Measurements from ENCODE around the gene EYS.

Gene EYS

GRCh38 chr6:64803470-64804166 is 903.4 kb downstream of the EYS start:
- no peak for DNase-seq

- no peak for DNase-seq
Observed at GRCh38 chr6:64792534-64792933, 914.5 kb downstream of the EYS start.

GRCh38 chr6:64789476-64789875 is 917.5 kb downstream of the EYS start:
- no peak for DNase-seq

- DNase-seq, result no peak
Observed at GRCh38 chr6:64786736-64787135, 920.3 kb downstream of the EYS start.

GRCh38 chr6:64782877-64783276 is 924.1 kb downstream of the EYS start:
- no peak for DNase-seq

DNA sequence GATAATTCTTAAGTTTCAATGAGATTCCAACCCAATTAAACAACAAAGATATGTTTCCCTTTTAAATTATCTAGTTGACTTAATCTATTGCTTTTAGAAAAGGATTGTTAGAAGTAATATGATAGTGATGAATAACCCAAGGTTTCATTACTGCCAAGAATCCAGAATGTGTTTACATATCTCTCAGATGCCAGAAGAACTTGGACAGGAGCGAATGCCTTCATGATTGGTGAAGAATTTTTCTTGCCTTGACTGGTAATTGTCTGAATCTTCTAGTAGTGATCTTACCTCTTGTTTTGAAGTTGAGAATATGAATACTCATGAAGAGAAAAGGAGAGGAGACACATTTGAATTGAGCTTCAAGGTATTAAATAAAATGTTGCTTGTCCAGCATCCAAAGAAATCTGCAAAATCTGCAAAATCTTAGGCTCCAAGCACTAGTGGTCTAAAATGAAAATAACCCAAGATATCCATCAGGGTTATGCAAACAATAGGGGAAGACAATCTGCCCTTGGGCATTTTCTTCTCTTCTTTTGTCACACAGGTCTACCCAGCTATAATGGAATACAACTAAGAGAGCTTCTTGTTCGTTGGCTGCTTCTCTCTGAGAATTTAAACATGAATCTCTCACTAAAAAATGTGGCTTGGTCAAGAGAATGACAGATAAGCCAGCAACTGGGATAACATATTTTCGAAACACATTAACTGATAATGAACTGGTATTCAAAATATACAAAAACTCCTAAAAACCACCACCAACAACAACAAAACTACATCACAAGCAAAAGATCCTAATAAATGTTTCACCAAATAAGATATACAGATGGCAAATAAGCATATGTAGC is 928.9 kb downstream of the EYS start:
- no peak for DNase-seq

GRCh38 chr6:64776359-64776758 is 930.7 kb downstream of the EYS start:
- DNase-seq, result no peak

- no peak for DNase-seq
Observed at GRCh38 chr6:64774881-64775280, 932.1 kb downstream of the EYS start.

DNA sequence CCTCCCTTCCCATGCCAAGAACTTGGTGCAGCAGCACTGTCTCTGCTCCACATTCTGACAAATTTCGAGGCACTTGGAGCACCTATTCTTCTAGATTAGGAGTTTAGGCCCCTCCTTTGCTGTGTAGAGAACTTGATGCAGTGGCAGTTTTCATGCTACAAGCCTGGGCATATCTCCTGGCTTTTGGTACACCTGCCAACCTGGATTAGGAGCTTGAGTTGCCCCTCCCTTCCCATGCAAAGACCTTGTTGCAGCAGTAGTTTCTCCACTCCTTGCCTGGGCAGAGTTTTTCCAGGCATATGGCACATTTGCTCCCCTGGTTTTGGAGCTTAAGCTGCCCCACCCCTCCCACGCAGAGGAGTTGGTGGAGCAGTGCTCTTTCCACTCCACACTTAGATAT is 956.1 kb downstream of the EYS start:
- no peak for DNase-seq

DNA sequence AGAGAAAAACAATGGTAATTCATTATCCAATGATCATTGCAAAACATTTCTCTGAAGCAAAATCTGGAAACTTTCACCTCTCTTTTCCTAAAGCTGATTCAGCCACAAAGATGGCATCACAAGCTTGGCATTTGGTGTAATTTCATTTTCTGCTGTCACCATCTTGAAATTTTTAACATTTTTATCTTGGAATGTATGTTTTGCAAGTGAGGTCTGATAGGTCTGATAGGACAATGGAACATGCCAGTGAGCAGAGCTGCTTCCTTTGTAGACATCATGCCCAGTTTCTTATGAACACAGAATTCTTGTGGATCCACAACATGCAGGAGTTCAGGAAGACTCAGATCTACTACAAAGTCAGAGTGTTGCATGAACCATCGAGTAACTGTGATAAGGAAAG is 969.6 kb downstream of the EYS start:
- DNase-seq, result no peak

DNA sequence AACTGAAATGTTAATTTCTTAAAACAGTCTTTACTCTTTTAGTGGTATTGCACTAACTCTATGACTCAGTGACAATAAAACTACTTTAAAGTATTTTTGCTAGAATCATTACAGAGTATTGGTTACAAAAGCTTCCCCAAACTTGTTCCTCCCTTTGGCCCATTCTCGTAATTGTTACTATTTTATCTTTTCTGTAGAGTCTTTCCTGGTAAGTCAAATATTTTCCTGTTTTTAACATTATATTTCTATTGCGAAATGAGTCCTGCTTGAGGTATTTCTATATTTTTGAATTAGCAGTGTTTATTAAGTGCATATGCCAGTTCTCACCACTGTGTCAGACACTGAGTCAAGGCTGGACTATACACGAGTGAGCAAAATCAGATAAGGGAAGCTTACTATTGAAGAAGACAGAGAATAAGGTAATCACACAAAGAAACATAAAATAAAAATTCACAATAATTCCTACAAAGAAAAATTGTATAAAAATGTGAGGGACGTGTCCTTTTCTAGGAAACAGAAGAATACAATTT is 970.5 kb downstream of the EYS start:
- no peak for DNase-seq

GRCh38 chr6:64733433-64733832 is 973.6 kb downstream of the EYS start:
- no peak for DNase-seq

- no peak for DNase-seq
Observed at GRCh38 chr6:64732888-64733287, 974.1 kb downstream of the EYS start.

DNA sequence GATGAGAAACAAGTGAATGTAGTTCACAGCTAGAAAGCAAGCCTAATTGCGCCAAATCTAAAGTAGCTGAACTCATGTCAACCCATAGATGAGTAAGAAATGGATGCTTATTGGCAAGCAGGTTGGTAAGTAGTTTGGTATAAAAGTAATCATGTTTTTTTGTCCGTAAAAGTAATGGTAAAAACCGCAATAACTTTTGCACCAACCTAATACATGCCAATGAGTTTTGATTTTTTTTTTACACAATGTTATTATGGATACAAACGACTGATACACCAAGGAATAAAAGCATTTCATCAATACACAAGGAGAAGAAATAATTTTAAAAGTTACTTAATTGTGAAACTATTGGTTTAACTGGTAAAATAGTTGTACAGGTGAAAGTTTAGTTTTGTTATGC is 977.5 kb downstream of the EYS start:
- no peak for DNase-seq

DNA sequence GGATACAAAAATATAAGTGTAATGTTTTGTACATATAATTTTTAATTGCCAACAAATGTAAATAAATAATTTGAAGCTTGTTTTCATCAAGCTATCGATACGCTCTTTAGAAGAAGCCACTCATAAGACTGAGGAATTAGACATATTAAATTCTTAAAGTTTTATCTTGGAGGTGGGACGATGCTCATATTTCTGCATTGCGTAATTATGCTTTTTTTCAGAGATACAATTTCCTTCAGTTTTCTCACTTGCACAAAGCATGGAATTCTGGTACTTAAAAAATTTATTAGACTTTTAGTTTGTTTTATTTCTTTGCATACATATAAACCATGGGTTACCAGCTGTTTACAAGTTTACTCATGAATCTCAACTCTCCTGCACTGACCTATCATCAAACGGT is 980.0 kb downstream of the EYS start:
- DNase-seq, result no peak

GRCh38 chr6:64724091-64724490 is 982.9 kb downstream of the EYS start:
- no peak for DNase-seq

GRCh38 chr6:64723327-64724058 is 983.5 kb downstream of the EYS start:
- no peak for DNase-seq

- DNase-seq, result no peak
Observed at GRCh38 chr6:64721865-64722264, 985.2 kb downstream of the EYS start.

DNA sequence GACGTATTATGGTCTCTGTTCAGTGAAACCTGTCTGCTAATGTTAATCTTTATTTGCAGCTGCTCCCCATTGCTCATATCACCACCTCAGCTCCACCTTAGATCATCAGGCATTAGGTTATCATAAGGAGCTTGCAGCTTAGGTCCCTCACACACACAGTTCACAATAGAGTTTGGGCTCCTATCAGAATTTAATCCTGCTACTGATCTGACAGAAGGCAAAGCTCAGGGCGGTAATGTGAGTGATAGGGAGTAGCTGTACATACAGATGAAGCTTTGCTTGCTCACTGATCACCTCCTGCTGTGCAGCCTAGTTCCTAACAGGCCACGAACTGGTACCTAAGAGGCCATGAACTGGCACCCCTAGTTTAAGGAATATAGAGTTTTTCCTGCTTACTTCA is 989.7 kb downstream of the EYS start:
- no peak for DNase-seq

DNA sequence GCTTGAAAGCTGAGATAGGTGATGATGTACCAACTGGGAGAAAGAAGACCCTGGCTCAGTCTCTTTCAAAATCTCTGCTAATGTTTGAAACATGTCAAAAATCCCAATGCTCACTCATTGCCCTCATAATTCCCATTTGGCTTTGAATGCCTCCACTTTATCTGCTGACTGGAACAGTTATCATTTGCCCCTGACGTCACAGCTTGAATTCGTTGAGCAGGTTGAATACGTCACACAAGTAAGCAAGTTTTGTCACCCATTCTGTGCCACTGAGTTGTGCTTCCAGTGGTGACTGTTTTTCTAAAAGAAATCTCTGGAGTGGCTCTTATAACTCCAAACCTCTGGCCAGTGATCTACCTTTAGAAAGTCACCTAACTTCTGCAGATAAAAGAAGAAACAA is 991.4 kb downstream of the EYS start:
- DNase-seq, result no peak

DNA sequence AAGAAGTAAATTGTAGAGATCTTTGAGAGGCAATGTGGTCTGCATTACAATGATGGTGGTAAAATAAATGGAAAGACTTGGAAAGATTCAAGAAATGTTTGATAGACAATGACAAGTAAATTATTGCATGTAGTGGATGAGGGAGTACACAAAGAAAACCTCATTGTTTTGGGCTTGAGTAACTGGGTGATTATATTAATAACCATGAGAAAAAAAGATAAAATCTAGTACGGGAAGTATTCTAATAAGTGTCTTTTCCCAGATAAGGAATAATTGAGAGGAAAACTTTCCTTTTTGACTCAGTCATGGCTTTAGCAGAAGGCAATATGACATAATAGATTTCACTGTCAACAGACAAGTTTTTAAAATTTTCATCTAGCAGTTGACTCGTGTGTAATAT is 993.0 kb downstream of the EYS start:
- no peak for DNase-seq

DNA sequence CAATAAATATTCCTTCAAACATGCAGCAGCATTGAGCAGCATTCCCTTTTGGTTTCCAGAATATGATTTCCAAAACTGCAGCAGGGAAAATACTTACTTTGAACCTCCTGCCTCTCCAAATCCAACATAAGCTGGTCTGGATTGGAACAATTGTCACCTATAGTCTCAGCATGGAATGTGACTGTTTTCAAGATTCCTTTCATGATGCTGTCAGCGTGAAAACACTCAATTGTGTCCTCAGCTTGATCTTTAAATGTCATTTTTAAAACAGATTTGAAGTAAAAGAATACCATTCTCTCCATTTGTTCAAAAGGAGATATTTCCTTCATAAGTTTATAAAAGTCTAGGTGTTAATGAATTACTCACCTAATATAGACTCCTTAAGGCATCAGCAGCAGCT is 993.9 kb downstream of the EYS start:
- DNase-seq, result no peak

- DNase-seq, result no peak
Observed at GRCh38 chr6:64712606-64713005, 994.4 kb downstream of the EYS start.

DNA sequence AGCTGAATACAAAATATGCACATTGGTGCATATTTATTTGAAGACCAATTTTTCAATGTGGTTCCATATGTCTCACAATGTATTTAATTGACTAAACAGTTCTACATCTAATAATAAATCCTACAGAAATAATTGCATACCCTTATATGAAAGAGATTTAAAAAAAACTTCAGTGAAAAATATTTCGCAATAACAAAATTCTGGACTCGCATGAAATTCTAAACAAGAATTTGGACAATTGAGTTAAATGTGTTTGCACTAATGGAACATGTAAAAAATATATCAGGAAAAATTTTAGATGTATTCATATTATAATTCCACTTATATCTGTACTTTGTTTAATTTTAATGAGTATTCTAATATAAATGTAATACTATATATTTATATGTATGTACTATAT is 1003.1 kb downstream of the EYS start:
- DNase-seq, result no peak
